ENCODE results near the gene EXOC3L2. TPM values are rescaled to one million over a fixed set of nuclear protein-coding genes. Genes with fewer than 3 reads are reported as not detected.

Gene EXOC3L2
- total RNA-seq, 1 donor: not detected

Other genes starting within 250 kb of the EXOC3L2 start
- gene RELB, start 243.9 kb downstream of the EXOC3L2 start, total RNA-seq: 8.5 and 9.8 TPM in 2 replicates
- gene CLASRP, start 206.4 kb downstream of the EXOC3L2 start, total RNA-seq: 17.0 and 17.1 TPM in 2 replicates
- gene ZNF296, start 168.9 kb downstream of the EXOC3L2 start, total RNA-seq: under 0.01 TPM in 1 of 2 replicates, not detected in the other
- gene GEMIN7, start 166.1 kb downstream of the EXOC3L2 start, total RNA-seq: 8.3 and 14.8 TPM in 2 replicates
- 43.9 and 53.6 TPM in 2 replicates for gene PPP1R37, start 152.2 kb downstream of the EXOC3L2 start, total RNA-seq
- 0.29 TPM in 1 of 2 replicates, not detected in the other for gene NKPD1, start 84.4 kb downstream of the EXOC3L2 start, total RNA-seq
- gene TRAPPC6A, start 67.2 kb downstream of the EXOC3L2 start, total RNA-seq: 13.8 and 17.4 TPM in 2 replicates
- 7.2 and 10.0 TPM in 2 replicates for gene BLOC1S3, start 66.6 kb downstream of the EXOC3L2 start, total RNA-seq
- 16.2 and 18.1 TPM in 2 replicates for gene MARK4, start 5.9 kb upstream of the EXOC3L2 start, total RNA-seq
- under 0.01 and 0.36 TPM in 2 replicates for gene CKM, start 77.5 kb upstream of the EXOC3L2 start, total RNA-seq
- 0.29 and 0.72 TPM in 2 replicates for gene KLC3, start 95.3 kb upstream of the EXOC3L2 start, total RNA-seq
- 47.4 and 52.5 TPM in 2 replicates for gene ERCC2, start 125.2 kb upstream of the EXOC3L2 start, total RNA-seq
- gene PPP1R13L, start 159.7 kb upstream of the EXOC3L2 start, total RNA-seq: 6.9 and 8.5 TPM in 2 replicates
- gene POLR1G, start 161.2 kb upstream of the EXOC3L2 start, total RNA-seq: 10.5 and 10.6 TPM in 2 replicates
- 88.4 and 96.3 TPM in 2 replicates for gene ERCC1, start 178.5 kb upstream of the EXOC3L2 start, total RNA-seq
- 3.3 and 3.8 TPM in 2 replicates for gene FOSB, start 222.6 kb upstream of the EXOC3L2 start, total RNA-seq